ENCODE results near the gene SCAMP3. TPM values are rescaled to one million over a fixed set of nuclear protein-coding genes. Genes with fewer than 3 reads are reported as not detected.

Gene SCAMP3
- total and polyA plus RNA-seq, 2 experiments from 2014 or later = 67.3 to 172 TPM

- TF ChIP-seq CTCF (IDR thresholded peaks at IDR 0.05; ENCODE audit: low read depth, low read length) = no peak
- no peak for DNase-seq (ENCODE audit: low read depth in 1 of 2, low spot score in 1 of 2)
- H3K4me3 ChIP-seq = no peak overlapping the region
- no peaks in the 10 kb centered on the region for H3K36me3 ChIP-seq
- H3K9me3 ChIP-seq (ENCODE audit: low read depth) = no peaks in the 10 kb centered on the region
- H3K4me1 ChIP-seq (ENCODE audit: low read depth) = no peaks in the 10 kb centered on the region
- peaks cover 8% of the 10 kb centered on the region for H3K27me3 ChIP-seq
- H3K27ac ChIP-seq = no peak overlapping the region
Measured at GRCh38 chr1:155287987-155288543, 25.9 kb upstream of the SCAMP3 start.

GRCh38 chr1:155286544-155286943 is 24.4 kb upstream of the SCAMP3 start:
- Histone ChIP-seq H3K36me3 (no peaks in the 10 kb centered on the region), H3K27ac (no peak overlapping the region), H3K27me3 (no peaks in the 10 kb centered on the region), H3K4me3 (no peak overlapping the region), H3K4me1 (ENCODE audit: low read depth) (no peaks in the 10 kb centered on the region), H3K9me3 (ENCODE audit: low read depth) (no peaks in the 10 kb centered on the region)
- TF ChIP-seq CTCF (IDR thresholded peaks at IDR 0.05; ENCODE audit: low read depth, low read length) = no peak
- no peak for DNase-seq (ENCODE audit: low read depth in 1 of 2, low spot score in 1 of 2)

GRCh38 chr1:155285631-155286044 is 23.5 kb upstream of the SCAMP3 start:
- no peaks in the 10 kb centered on the region for H3K4me1 ChIP-seq (ENCODE audit: low read depth)

GRCh38 chr1:155285063-155285462 is 22.9 kb upstream of the SCAMP3 start:
- DNase-seq (ENCODE audit: low read depth in 1 of 2, low spot score in 1 of 2) = no peak
- no peak overlapping the region for H3K27ac ChIP-seq
- no peaks in the 10 kb centered on the region for H3K9me3 ChIP-seq (ENCODE audit: low read depth)
- no peak for TF ChIP-seq CTCF (IDR thresholded peaks at IDR 0.05; ENCODE audit: low read depth, low read length)
- H3K4me1 ChIP-seq (ENCODE audit: low read depth) = no peaks in the 10 kb centered on the region
- H3K27me3 ChIP-seq = no peaks in the 10 kb centered on the region
- no peak overlapping the region for H3K4me3 ChIP-seq
- H3K36me3 ChIP-seq = no peaks in the 10 kb centered on the region

More at GRCh38 chr1:155285631-155286044, 23.5 kb upstream of the SCAMP3 start:
- TF ChIP-seq CTCF (IDR thresholded peaks at IDR 0.05; ENCODE audit: low read depth, low read length) = no peak
- H3K4me3 ChIP-seq = no peak overlapping the region
- H3K27ac ChIP-seq = no peak overlapping the region
- no peaks in the 10 kb centered on the region for H3K36me3 ChIP-seq
- no peak for DNase-seq (ENCODE audit: low read depth in 1 of 2, low spot score in 1 of 2)
- H3K27me3 ChIP-seq = no peaks in the 10 kb centered on the region
- no peaks in the 10 kb centered on the region for H3K9me3 ChIP-seq (ENCODE audit: low read depth)

GRCh38 chr1:155284476-155284875 is 22.3 kb upstream of the SCAMP3 start:
- Histone ChIP-seq H3K9me3 (ENCODE audit: low read depth) (no peaks in the 10 kb centered on the region), H3K4me3 (no peak overlapping the region), H3K36me3 (no peaks in the 10 kb centered on the region), H3K27ac (no peak overlapping the region), H3K27me3 (no peaks in the 10 kb centered on the region), H3K4me1 (ENCODE audit: low read depth) (no peaks in the 10 kb centered on the region)
- no peak for DNase-seq (ENCODE audit: low read depth in 1 of 2, low spot score in 1 of 2)
- no peak for TF ChIP-seq CTCF (IDR thresholded peaks at IDR 0.05; ENCODE audit: low read depth, low read length)
